HepG2 (cell line): ENCODE measurements around the gene C10orf90. TPM values are rescaled to one million over a fixed set of nuclear protein-coding genes. Genes with fewer than 3 reads are reported as not detected.

ENCODE experiments used
- ATAC-seq: fragments of 200-7000 bp; cut with Tn5 transposase; 3 replicates; pipeline ENCODE4 v1.9.1; 2020; ENCODE audit warnings: mild to moderate bottlenecking, moderate library complexity
- BruUV-seq: library from RNA; stranded (reverse); fragments of 400-500 nt; replicated peaks from 2 replicates; lab custom pipeline; 2021; lab: Mats Ljungman, UMichigan
- CTCF ChIA-PET: fragments of 300-600 bp; formaldehyde crosslinking; extraction: SDS; loops from one replicate; lab custom pipeline; 2021; ENCODE audit warnings: low total read pairs, inconsistent platforms, low intra/inter-chr PET ratio; lab: Yijun Ruan, JAX
- POLR2A ChIA-PET: fragments of 350-600 bp; sonication (Branson Sonifier 250); formaldehyde crosslinking; loops from one replicate; lab custom pipeline; 2020; ENCODE audit warnings: antibody characterized with exemption, inconsistent platforms; lab: Yijun Ruan, JAX
- DNase-seq: peaks from one replicate; pipeline ENCODE4 v3.0.0-alpha.2; 2015; ENCODE audit warnings: low spot score
- FAIRE-seq: peaks from 3 replicates; lab custom pipeline; 2011; peaks lifted over from hg19 to GRCh38; lab: Jason Lieb, UNC
- H2AFZ ChIP-seq: one replicate; pipeline ENCODE4 v1.6.1; 2011; ENCODE audit warnings: low read length, inconsistent platforms
- H3K27ac ChIP-seq: fragments of 300-600 bp; 3 replicates; pipeline ENCODE4 v1.8.0; 2011; ENCODE audit warnings: mixed run types, mild to moderate bottlenecking, mixed read lengths, low read length, inconsistent platforms; ENCODE audit not compliant: insufficient read depth; ENCODE audit errors: extremely low read length
- H3K27me3 ChIP-seq, 2 experiments: fragments of 200-600 bp in 1 of 2; 2 replicates in 1 of 2; 3 replicates in 1 of 2; pipeline versions ENCODE4 v1.6.0 to v1.8.0; 2011; ENCODE audit warnings: low read length in 2 of 2, mild to moderate bottlenecking in 2 of 2, moderate library complexity in 2 of 2, inconsistent platforms in 1 of 2; ENCODE audit not compliant: insufficient read depth in 2 of 2, control insufficient read depth in 1 of 2
- H3K36me3 ChIP-seq, 2 experiments: fragments of 200-600 bp in 1 of 2; replicated peaks in 1 of 2; 2 replicates in 1 of 2; 3 replicates in 1 of 2; pipeline versions ENCODE4 v1.5.1 to v1.8.0; 2011; ENCODE audit warnings: low read length in 2 of 2, inconsistent platforms in 1 of 2; ENCODE audit not compliant: insufficient read depth in 2 of 2, control insufficient read depth in 1 of 2
- H3K4me1 ChIP-seq: 2 replicates; pipeline ENCODE4 v1.5.1; 2012; ENCODE audit warnings: low read length, inconsistent platforms; ENCODE audit not compliant: insufficient read depth
- H3K4me2 ChIP-seq: 2 replicates; pipeline ENCODE4 v1.6.0; 2011; ENCODE audit warnings: low read depth, low read length, inconsistent platforms
- H3K4me3 ChIP-seq, 3 experiments: fragments of 200-600 bp in 1 of 3; sonication (generic), shearing (Covaris generic) in 1 of 3; replicated peaks in 1 of 3; 2 replicates each; pipeline ENCODE4 v1.5.1; 2011 to 2016; ENCODE audit warnings: low read length in 3 of 3, inconsistent platforms in 2 of 3, low read depth in 2 of 3, mild to moderate bottlenecking in 2 of 3, control low read depth in 1 of 3, mixed read lengths in 1 of 3; ENCODE audit not compliant: insufficient read depth in 1 of 3
- H3K79me2 ChIP-seq: one replicate; pipeline ENCODE4 v1.6.1; 2011; ENCODE audit warnings: low read length, inconsistent platforms; ENCODE audit not compliant: insufficient read depth
- H3K9ac ChIP-seq: 2 replicates; pipeline ENCODE4 v1.6.0; 2011; ENCODE audit warnings: mild to moderate bottlenecking, low read depth, low read length, inconsistent platforms; ENCODE audit not compliant: insufficient read depth
- H3K9me3 ChIP-seq: 2 replicates; pipeline ENCODE4 v1.5.1; 2012; ENCODE audit warnings: mild to moderate bottlenecking, low read length
- H4K20me1 ChIP-seq: 2 replicates; pipeline ENCODE4 v1.6.0; 2011; ENCODE audit warnings: inconsistent platforms, mild to moderate bottlenecking, low read length, moderate library complexity; ENCODE audit not compliant: insufficient read depth
- NCOA5 ChIP-seq: sonication (generic); formaldehyde crosslinking; IDR thresholded peaks from 2 replicates; pipeline ENCODE4 v1.4.0; 2020; ENCODE audit warnings: missing genetic modification reagents
- NR1H2 ChIP-seq: sonication (generic); formaldehyde crosslinking; IDR thresholded peaks from 2 replicates; pipeline ENCODE4 v1.8.1; 2022; ENCODE audit warnings: low read depth, missing genetic modification reagents, borderline replicate concordance
- TMF1 ChIP-seq: sonication (generic); formaldehyde crosslinking; IDR thresholded peaks from 2 replicates; pipeline ENCODE4 v1.8.1; 2022; ENCODE audit warnings: low read depth, missing genetic modification reagents
- ZFP36L1 ChIP-seq: sonication (generic); formaldehyde crosslinking; IDR thresholded peaks from 2 replicates; pipeline ENCODE4 v1.8.0; 2022; ENCODE audit warnings: mild to moderate bottlenecking, missing genetic modification reagents, moderate library complexity
- ZNF740 ChIP-seq: sonication (generic); formaldehyde crosslinking; IDR thresholded peaks from 2 replicates; pipeline ENCODE4 v1.4.0; 2020; ENCODE audit warnings: missing genetic modification reagents
- ZZZ3 ChIP-seq: sonication (generic); formaldehyde crosslinking; IDR thresholded peaks from 2 replicates; pipeline ENCODE4 v1.4.0; 2020; ENCODE audit warnings: missing genetic modification reagents, mild to moderate bottlenecking, borderline replicate concordance
- WGBS: methylation state at CpG from one replicate; pipeline ENCODE4 v1.1.6; 2017; ENCODE audit warnings: low lambda C conversion rate; 5-methylcytosine and 5-hydroxymethylcytosine counted together
- in situ Hi-C: cut with HindIII; loops from 2 replicates; pipeline ENCODE4 v1.10.0; 2017; ENCODE audit warnings: low pct_unique_long_range_greater_than_20kb; ENCODE audit not compliant: extremely low pct_ligation_motif_present
- intact Hi-C: fragments of 100-400 bp; cut with micrococcal nuclease; formaldehyde crosslinking; loops from one replicate; pipeline ENCODE4 v1.10.0; 2022; ENCODE audit not compliant: unreplicated experiment
- polyA plus RNA-seq, 8 experiments: library from polyadenylated mRNA; depleted of rRNA in 3 of 8; stranded (reverse) in 7 of 8; unstranded in 1 of 8; fragments of >200 nt; fragmentation: Illumina TruSeq in 4 of 8; extraction: Trizol in 4 of 8; gene quantifications; 2 replicates each; pipeline versions ENCODE4 v1.2.1 to v1.2.3, GENCODE V29; 2011 to 2016; ENCODE audit warnings: low read depth in 4 of 8, missing spikeins in 1 of 8, mixed read lengths in 1 of 8; ENCODE audit not compliant: insufficient read depth in 1 of 8
- total RNA-seq, 5 experiments: library from RNA; depleted of rRNA; stranded (reverse); fragments of >200 nt; fragmentation: Illumina TruSeq; extraction: Trizol; gene quantifications; 2 replicates each; pipeline ENCODE4 v1.2.3, GENCODE V29; 2016; ENCODE audit warnings: low read depth in 1 of 5
- TF ChIP-seq, protein P1 (sequence below): IDR thresholded peaks from 2 replicates; pipeline ENCODE4 v1.6.1; 2016; ENCODE audit warnings: low read depth, control low read depth
- TF ChIP-seq, protein P2 (sequence below): IDR thresholded peaks from 2 replicates; pipeline ENCODE4 v1.6.1; 2016; ENCODE audit warnings: missing compliant biosample characterization, missing genetic modification reagents, borderline replicate concordance

C10orf90 gene
- total and polyA plus RNA-seq, 2 of the 13 experiments (the other 11 are each of a cell fraction or from before 2014, with no cell fraction given): not detected

- intact Hi-C loops (no loop called here), in situ Hi-C loops (no loop called here)
- Histone ChIP-seq H3K9me3 (no peaks in the 10 kb centered on the region), H3K79me2 (no peaks in the 10 kb centered on the region), H3K27ac (no peak overlapping the region), H2AFZ (no peak overlapping the region), H3K9ac (no peak overlapping the region), H3K4me1 (no peaks in the 10 kb centered on the region), H3K4me2 (no peak overlapping the region), H4K20me1 (no peaks in the 10 kb centered on the region), H3K4me3 (no peak overlapping the region), H3K36me3 (no peaks in the 10 kb centered on the region), H3K27me3 (no peaks in the 10 kb centered on the region; a peak in 2 of 5 replicates)
- FAIRE-seq: no peak
- no peak for ATAC-seq
- no peak for DNase-seq
- TF ChIP-seq TMF1 (CRISPR knock-in tag) (no peak), ZNF740 (no peak), NR1H2 (CRISPR knock-in tag) (no peak), NCOA5 (CRISPR knock-in tag) (no peak), ZFP36L1 (CRISPR knock-in tag) (no peak), ZZZ3 (CRISPR knock-in tag) (no peak)
- TF ChIP-seq, protein P1, sequence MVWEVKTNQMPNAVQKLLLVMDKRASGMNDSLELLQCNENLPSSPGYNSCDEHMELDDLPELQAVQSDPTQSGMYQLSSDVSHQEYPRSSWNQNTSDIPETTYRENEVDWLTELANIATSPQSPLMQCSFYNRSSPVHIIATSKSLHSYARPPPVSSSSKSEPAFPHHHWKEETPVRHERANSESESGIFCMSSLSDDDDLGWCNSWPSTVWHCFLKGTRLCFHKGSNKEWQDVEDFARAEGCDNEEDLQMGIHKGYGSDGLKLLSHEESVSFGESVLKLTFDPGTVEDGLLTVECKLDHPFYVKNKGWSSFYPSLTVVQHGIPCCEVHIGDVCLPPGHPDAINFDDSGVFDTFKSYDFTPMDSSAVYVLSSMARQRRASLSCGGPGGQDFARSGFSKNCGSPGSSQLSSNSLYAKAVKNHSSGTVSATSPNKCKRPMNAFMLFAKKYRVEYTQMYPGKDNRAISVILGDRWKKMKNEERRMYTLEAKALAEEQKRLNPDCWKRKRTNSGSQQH: no peak
- TF ChIP-seq, protein P2, sequence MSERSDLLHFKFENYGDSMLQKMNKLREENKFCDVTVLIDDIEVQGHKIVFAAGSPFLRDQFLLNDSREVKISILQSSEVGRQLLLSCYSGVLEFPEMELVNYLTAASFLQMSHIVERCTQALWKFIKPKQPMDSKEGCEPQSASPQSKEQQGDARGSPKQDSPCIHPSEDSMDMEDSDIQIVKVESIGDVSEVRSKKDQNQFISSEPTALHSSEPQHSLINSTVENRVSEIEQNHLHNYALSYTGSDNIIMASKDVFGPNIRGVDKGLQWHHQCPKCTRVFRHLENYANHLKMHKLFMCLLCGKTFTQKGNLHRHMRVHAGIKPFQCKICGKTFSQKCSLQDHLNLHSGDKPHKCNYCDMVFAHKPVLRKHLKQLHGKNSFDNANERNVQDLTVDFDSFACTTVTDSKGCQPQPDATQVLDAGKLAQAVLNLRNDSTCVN (CRISPR knock-in tag): no peak
- ChIA-PET POLR2A (no interaction called here), CTCF (no interaction called here)
- WGBS: 47% methylated on average over 5 of the region's 5 CpGs
- BruUV-seq: no TSS peak
Observed at GRCh38 chr10:126433351-126433750, 237.1 kb downstream of the C10orf90 start.
